K562 (cell line): ENCODE results near the gene RDH8. TPM values are rescaled to one million over a fixed set of nuclear protein-coding genes. Genes with fewer than 3 reads are reported as not detected.
A peak's percentile ranks its signal among the peaks of the same experiment; 100 is the strongest.

Source experiments
- ATAC-seq: fragments of 200-7000 bp; cut with Tn5 transposase; 3 replicates; pipeline ENCODE4 v1.9.1; 2020; ENCODE audit warnings: moderate library complexity
- BruUV-seq: library from RNA; stranded (reverse); fragments of 400-500 nt; replicated peaks from 2 replicates; lab custom pipeline; 2021; lab: Mats Ljungman, UMichigan
- CTCF ChIA-PET: fragments of 300-600 bp; formaldehyde crosslinking; extraction: SDS; loops from one replicate; lab custom pipeline; 2021; ENCODE audit warnings: low intra/inter-chr PET ratio; lab: Yijun Ruan, JAX
- POLR2A ChIA-PET: fragments of 300-600, 350-650 bp; sonication (Branson Sonifier 250); formaldehyde crosslinking; extraction: SDS; loops from one replicate; lab custom pipeline; 2021; ENCODE audit warnings: antibody characterized with exemption, inconsistent platforms; lab: Yijun Ruan, JAX
- DNase-seq, 4 experiments: peaks; one replicate each; pipeline versions ENCODE4 v3.0.0 to v3.0.0-alpha.2; 2011 to 2018; ENCODE audit warnings: low spot score in 3 of 4, mixed read lengths in 3 of 4; ENCODE audit errors: extremely low read depth in 1 of 4
- FAIRE-seq: peaks from 2 replicates; lab custom pipeline; 2011; peaks lifted over from hg19 to GRCh38; lab: Jason Lieb, UNC
- H2AFZ ChIP-seq: 2 replicates; pipeline ENCODE4 v1.6.0; 2011; ENCODE audit warnings: low read depth, low read length, control low read depth, inconsistent platforms
- H3K27ac ChIP-seq: fragments of 200-600 bp; 3 replicates; pipeline ENCODE4 v1.8.0; 2011; ENCODE audit warnings: low read depth, mild to moderate bottlenecking, control low read depth, inconsistent platforms, low read length, moderate library complexity, mixed read lengths; ENCODE audit errors: extremely low read depth
- H3K27me3 ChIP-seq, 2 experiments: fragments of 300-600 bp in 1 of 2; 2 replicates in 1 of 2; 3 replicates in 1 of 2; pipeline versions ENCODE4 v1.6.0 to v1.8.0; 2011; ENCODE audit warnings: inconsistent platforms in 2 of 2, low read length in 2 of 2, mild to moderate bottlenecking in 1 of 2, mixed read lengths in 1 of 2, moderate library complexity in 1 of 2; ENCODE audit not compliant: control insufficient read depth in 2 of 2, insufficient read depth in 2 of 2
- H3K36me3 ChIP-seq: fragments of 300-600 bp; 3 replicates; pipeline ENCODE4 v1.8.0; 2011; ENCODE audit warnings: mild to moderate bottlenecking, low read length, inconsistent platforms; ENCODE audit not compliant: control insufficient read depth, insufficient read depth
- H3K4me1 ChIP-seq, 2 experiments: fragments of 200-600 bp in 1 of 2; replicated peaks in 1 of 2; 2 replicates in 1 of 2; 3 replicates in 1 of 2; pipeline versions ENCODE4 v1.5.1 to v1.8.0; 2011; ENCODE audit warnings: inconsistent platforms in 2 of 2, low read length in 2 of 2, mild to moderate bottlenecking in 1 of 2, mixed read lengths in 1 of 2, moderate library complexity in 1 of 2; ENCODE audit not compliant: control insufficient read depth in 2 of 2, insufficient read depth in 2 of 2
- H3K4me2 ChIP-seq: 2 replicates; pipeline ENCODE4 v1.6.1; 2011; ENCODE audit warnings: low read length, control low read depth, inconsistent platforms, mixed read lengths; ENCODE audit not compliant: insufficient read depth
- H3K4me3 ChIP-seq: fragments of 200-600 bp; sonication (generic), shearing (Covaris generic); 2 replicates; pipeline ENCODE4 v1.5.1; 2016; ENCODE audit warnings: control low read depth, inconsistent platforms
- H3K79me2 ChIP-seq: fragments of 200-600 bp; 3 replicates; pipeline ENCODE4 v1.8.0; 2011; ENCODE audit warnings: low read length, inconsistent platforms; ENCODE audit not compliant: control insufficient read depth, insufficient read depth
- H3K9ac ChIP-seq, 2 experiments: 2 replicates each; pipeline versions ENCODE4 v1.6.0 to v1.6.1; 2011; ENCODE audit warnings: low read depth in 2 of 2, low read length in 2 of 2, control low read depth in 1 of 2, inconsistent platforms in 1 of 2, mild to moderate bottlenecking in 1 of 2, mixed read lengths in 1 of 2; ENCODE audit not compliant: insufficient read depth in 1 of 2
- H3K9me1 ChIP-seq: one replicate; pipeline ENCODE4 v1.6.0; 2011; ENCODE audit warnings: inconsistent platforms, mild to moderate bottlenecking, low read length, moderate library complexity; ENCODE audit not compliant: control insufficient read depth, insufficient read depth
- H3K9me3 ChIP-seq: replicated peaks from 2 replicates; pipeline ENCODE4 v1.5.1; 2011; ENCODE audit warnings: low read depth, low read length, inconsistent platforms; ENCODE audit not compliant: control insufficient read depth, insufficient read depth
- H4K20me1 ChIP-seq: replicated peaks from 2 replicates; pipeline ENCODE4 v1.6.1; 2011; ENCODE audit warnings: low read length, inconsistent platforms, mixed read lengths; ENCODE audit not compliant: control insufficient read depth, insufficient read depth
- ESRRA ChIP-seq: fragments of 450-650 bp; IDR thresholded peaks from 2 replicates; pipeline ENCODE4 v1.6.1; 2014; ENCODE audit warnings: low read depth, mild to moderate bottlenecking, moderate library complexity, borderline replicate concordance
- KLF1 ChIP-seq: fragments of 450-650 bp; IDR thresholded peaks from 2 replicates; pipeline ENCODE4 v1.6.1; 2016; ENCODE audit warnings: missing genetic modification characterization, missing compliant biosample characterization
- KLF13 ChIP-seq: fragments of 450-650 bp; IDR thresholded peaks from 2 replicates; pipeline ENCODE4 v1.6.1; 2016; ENCODE audit warnings: missing genetic modification characterization, low read depth, mild to moderate bottlenecking, missing compliant biosample characterization, moderate library complexity, borderline replicate concordance
- MAFG ChIP-seq: fragments of 450-650 bp; conservative IDR thresholded peaks from 2 replicates; pipeline ENCODE4 v1.6.1; 2016; ENCODE audit warnings: missing genetic modification characterization, missing compliant biosample characterization
- MAFK ChIP-seq: IDR thresholded peaks from 2 replicates; pipeline ENCODE4 v1.6.1; 2011; ENCODE audit warnings: low read length, improper control_type of control experiment
- MAZ ChIP-seq, 2 experiments: fragments of 450-650 bp in 1 of 2; sonication (generic) in 1 of 2; formaldehyde crosslinking; IDR thresholded peaks in 1 of 2; conservative IDR thresholded peaks in 1 of 2; 2 replicates each; pipeline versions ENCODE4 v1.4.0 to v1.5.0; 2020; ENCODE audit warnings: mild to moderate bottlenecking in 1 of 2, missing genetic modification reagents in 1 of 2
- NFE2 ChIP-seq: IDR thresholded peaks from 2 replicates; pipeline ENCODE4 v1.6.1; 2014; ENCODE audit warnings: antibody characterized with exemption, low read depth
- PHB2 ChIP-seq: fragments of 450-650 bp; IDR thresholded peaks from 2 replicates; pipeline ENCODE4 v1.6.1; 2017; ENCODE audit warnings: low read depth
- PPARD ChIP-seq: fragments of 250-450 bp; sonication (Bioruptor Pico); IDR thresholded peaks from 2 replicates; pipeline ENCODE4 v1.8.0; 2022; ENCODE audit warnings: inconsistent platforms, mild to moderate bottlenecking, moderate library complexity
- PYGO2 ChIP-seq: fragments of 450-650 bp; IDR thresholded peaks from 2 replicates; pipeline ENCODE4 v1.6.1; 2016; ENCODE audit warnings: mild to moderate bottlenecking, missing genetic modification characterization, moderate library complexity, missing compliant biosample characterization
- RAD21 ChIP-seq, 2 experiments: fragments of 250-450 bp in 1 of 2; fragments of 450-650 bp in 1 of 2; sonication (Bioruptor Pico) in 1 of 2; formaldehyde crosslinking in 1 of 2; IDR thresholded peaks in 1 of 2; conservative IDR thresholded peaks in 1 of 2; 2 replicates each; pipeline versions ENCODE4 v1.4.0 to v1.8.0; 2020 to 2022; ENCODE audit warnings: mild to moderate bottlenecking in 2 of 2, moderate library complexity in 1 of 2
- ZNF316 ChIP-seq: fragments of 450-650 bp; IDR thresholded peaks from 2 replicates; pipeline ENCODE4 v1.6.1; 2016
- ZNF408 ChIP-seq: fragments of 250-450 bp; sonication (Bioruptor Pico); IDR thresholded peaks from 2 replicates; pipeline ENCODE4 v1.4.0; 2020; ENCODE audit warnings: low read depth, mild to moderate bottlenecking, moderate library complexity
- ZNF444 ChIP-seq: fragments of 250-450 bp; sonication (Bioruptor Pico); IDR thresholded peaks from 2 replicates; pipeline ENCODE4 v1.4.0; 2020; ENCODE audit warnings: mild to moderate bottlenecking, moderate library complexity
- WGBS: fragments of 100-300 bp; shearing (Covaris generic); methylation state at CpG from one replicate; pipeline ENCODE4 v1.1.6; 2016; ENCODE audit warnings: low coverage, mixed read lengths; ENCODE audit not compliant: insufficient coverage; ENCODE audit errors: missing lambda C conversion rate; 5-methylcytosine and 5-hydroxymethylcytosine counted together
- in situ Hi-C: fragments of 300-500 bp; cut with MboI; formaldehyde crosslinking; loops from 4 replicates; pipeline ENCODE4 v1.15.0; 2018; ENCODE audit warnings: inconsistent platforms, mixed read lengths
- intact Hi-C: fragments of 100-400 bp; cut with micrococcal nuclease; formaldehyde crosslinking; loops from 2 replicates; pipeline ENCODE4 v1.14.2; 2022
- polyA plus RNA-seq, 8 experiments: library from polyadenylated mRNA; depleted of rRNA in 4 of 8; stranded (reverse) in 5 of 8; unstranded in 3 of 8; fragments of >200 nt; fragmentation: Nextera tagmentation in 2 of 8; fragmentation: Illumina TruSeq in 1 of 8; extraction: Ambion mirVana in 2 of 8; extraction: Trizol in 1 of 8; gene quantifications; 2 replicates each; pipeline versions ENCODE4 v1.2.1 to v1.2.3, GENCODE V29; 2011 to 2014; ENCODE audit warnings: inconsistent platforms in 1 of 8, missing spikeins in 1 of 8
- total RNA-seq, 7 experiments: library from RNA; depleted of rRNA in 6 of 7; stranded (reverse); fragments of >200 nt in 6 of 7; fragmentation: Illumina TruSeq in 2 of 7; extraction: Trizol in 2 of 7; gene quantifications; 2 replicates each; pipeline versions ENCODE4 v1.2.1 to v1.2.3, GENCODE V29; 2011 to 2021; ENCODE audit warnings: low replicate concordance in 1 of 7
- TF ChIP-seq, protein P1 (sequence below): sonication (generic); formaldehyde crosslinking; IDR thresholded peaks from 2 replicates; pipeline ENCODE4 v1.8.0; 2022; ENCODE audit warnings: missing genetic modification reagents, mild to moderate bottlenecking, moderate library complexity, borderline replicate concordance
- TF ChIP-seq, protein P2 (sequence below), 3 experiments: IDR thresholded peaks in 2 of 3; conservative IDR thresholded peaks in 1 of 3; 2 replicates each; pipeline ENCODE4 v1.5.1; 2011 to 2012; ENCODE audit warnings: low read length in 3 of 3, mild to moderate bottlenecking in 3 of 3, control low read depth in 2 of 3, improper control_type of control experiment in 1 of 3, inconsistent platforms in 1 of 3, low read depth in 1 of 3, mixed read lengths in 1 of 3, moderate library complexity in 1 of 3; ENCODE audit not compliant: insufficient read depth in 2 of 3
- TF ChIP-seq, protein P3 (sequence below): IDR thresholded peaks from 2 replicates; pipeline ENCODE4 v1.6.1; 2011; ENCODE audit warnings: borderline replicate concordance, low read depth, mild to moderate bottlenecking, moderate library complexity, low read length; ENCODE audit not compliant: insufficient read depth, poor library complexity, severe bottlenecking

Gene RDH8
- total and polyA plus RNA-seq, 9 of the 15 experiments (the other 6 are each of a cell fraction or from before 2014, with no cell fraction given), result not detected

GRCh38 chr19:10001899-10002298, 11.4 kb upstream of the RDH8 start:
- Histone ChIP-seq H3K9me1 (peaks cover 4% of the 10 kb centered on the region), H3K4me2 (no peak overlapping the region), H3K9me3 (no peaks in the 10 kb centered on the region), H2AFZ (no peak overlapping the region), H3K4me1 (peaks cover 0 to 4% of the 10 kb centered on the region in 2 experiments; a peak in 2 of 5 replicates), H3K79me2 (no peaks in the 10 kb centered on the region), H4K20me1 (no peaks in the 10 kb centered on the region), H3K4me3 (no peak overlapping the region), H3K36me3 (no peaks in the 10 kb centered on the region), H3K9ac (peak overlapping the region in 1 of 2 experiments; percentile 58; a peak in 1 of 4 replicates), H3K27me3 (peaks cover 2 to 13% of the 10 kb centered on the region in 2 experiments; a peak in 2 of 5 replicates), H3K27ac (no peak overlapping the region)
- POLR2A ChIA-PET, result interaction anchor here (1.0 to 2.1 kb wide), 2 partner anchors 11 to 15 kb away, joined by 4 to 6 read pairs; no protein-coding TSS in a partner anchor
- FAIRE-seq, result no peak
- intact Hi-C loops, result no loop called here
- in situ Hi-C loops, result loop anchor here (5.0 kb wide), 1 partner anchor 65 kb away; the partner anchor contains the start of gene OLFM2
- ATAC-seq, result peak; percentile 77
- 2% methylated on average over 6 of the region's 6 CpGs for WGBS
- CTCF ChIA-PET, result interaction anchor here (0.5 to 3.8 kb wide), 3 partner anchors 68 to 414 kb away, joined by 3 to 12 read pairs (median 4); no protein-coding TSS in a partner anchor
- DNase-seq, result peak; percentile 32 to 54 (median 50)
- BruUV-seq, result no TSS peak
- TF ChIP-seq, protein P1, sequence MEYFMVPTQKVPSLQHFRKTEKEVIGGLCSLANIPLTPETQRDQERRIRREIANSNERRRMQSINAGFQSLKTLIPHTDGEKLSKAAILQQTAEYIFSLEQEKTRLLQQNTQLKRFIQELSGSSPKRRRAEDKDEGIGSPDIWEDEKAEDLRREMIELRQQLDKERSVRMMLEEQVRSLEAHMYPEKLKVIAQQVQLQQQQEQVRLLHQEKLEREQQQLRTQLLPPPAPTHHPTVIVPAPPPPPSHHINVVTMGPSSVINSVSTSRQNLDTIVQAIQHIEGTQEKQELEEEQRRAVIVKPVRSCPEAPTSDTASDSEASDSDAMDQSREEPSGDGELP (CRISPR knock-in tag), result peak; percentile 51; the same call in 1 of the 2 replicates
- peak in 1 of 2 experiments; percentile 22; a peak in 1 of 4 replicates for TF ChIP-seq RAD21 (CRISPR knock-in tag; conservative IDR thresholded peaks at IDR 0.05 in 1 of 2, IDR thresholded peaks at IDR 0.05 in 1 of 2)
- no peak for TF ChIP-seq ZNF408 (CRISPR knock-in tag)
- TF ChIP-seq PHB2, result no peak
- TF ChIP-seq MAZ (CRISPR knock-in tag; conservative IDR thresholded peaks at IDR 0.05 in 1 of 2, IDR thresholded peaks at IDR 0.05 in 1 of 2), result 0 out of 4 replicates have a peak, but pooled peaks of 1 of the 2 experiments have one; percentile 21
- no peak for TF ChIP-seq KLF1 (tag)
- no peak for TF ChIP-seq PYGO2 (tag)
- TF ChIP-seq ZNF316, result peak; percentile 74
- TF ChIP-seq MAFG (tag), result peak; percentile 76
- TF ChIP-seq ZNF444 (CRISPR knock-in tag), result no peak
- no peak for TF ChIP-seq KLF13
- peak; percentile 44; the same call in 1 of the 2 replicates for TF ChIP-seq MAFK
- TF ChIP-seq, protein P2, sequence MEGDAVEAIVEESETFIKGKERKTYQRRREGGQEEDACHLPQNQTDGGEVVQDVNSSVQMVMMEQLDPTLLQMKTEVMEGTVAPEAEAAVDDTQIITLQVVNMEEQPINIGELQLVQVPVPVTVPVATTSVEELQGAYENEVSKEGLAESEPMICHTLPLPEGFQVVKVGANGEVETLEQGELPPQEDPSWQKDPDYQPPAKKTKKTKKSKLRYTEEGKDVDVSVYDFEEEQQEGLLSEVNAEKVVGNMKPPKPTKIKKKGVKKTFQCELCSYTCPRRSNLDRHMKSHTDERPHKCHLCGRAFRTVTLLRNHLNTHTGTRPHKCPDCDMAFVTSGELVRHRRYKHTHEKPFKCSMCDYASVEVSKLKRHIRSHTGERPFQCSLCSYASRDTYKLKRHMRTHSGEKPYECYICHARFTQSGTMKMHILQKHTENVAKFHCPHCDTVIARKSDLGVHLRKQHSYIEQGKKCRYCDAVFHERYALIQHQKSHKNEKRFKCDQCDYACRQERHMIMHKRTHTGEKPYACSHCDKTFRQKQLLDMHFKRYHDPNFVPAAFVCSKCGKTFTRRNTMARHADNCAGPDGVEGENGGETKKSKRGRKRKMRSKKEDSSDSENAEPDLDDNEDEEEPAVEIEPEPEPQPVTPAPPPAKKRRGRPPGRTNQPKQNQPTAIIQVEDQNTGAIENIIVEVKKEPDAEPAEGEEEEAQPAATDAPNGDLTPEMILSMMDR (IDR thresholded peaks at IDR 0.05 in 2 of 3, conservative IDR thresholded peaks at IDR 0.05 in 1 of 3; ENCODE audit: insufficient read depth in 2 of 3, low read depth in 1 of 3, low read length in 3 of 3), result peak; percentile 44 to 60 (median 57)
- no peak for TF ChIP-seq PPARD (CRISPR knock-in tag)
- peak; percentile 92 for TF ChIP-seq NFE2
- peak; percentile 26; the same call in 1 of the 2 replicates for TF ChIP-seq ESRRA
- TF ChIP-seq, protein P3, sequence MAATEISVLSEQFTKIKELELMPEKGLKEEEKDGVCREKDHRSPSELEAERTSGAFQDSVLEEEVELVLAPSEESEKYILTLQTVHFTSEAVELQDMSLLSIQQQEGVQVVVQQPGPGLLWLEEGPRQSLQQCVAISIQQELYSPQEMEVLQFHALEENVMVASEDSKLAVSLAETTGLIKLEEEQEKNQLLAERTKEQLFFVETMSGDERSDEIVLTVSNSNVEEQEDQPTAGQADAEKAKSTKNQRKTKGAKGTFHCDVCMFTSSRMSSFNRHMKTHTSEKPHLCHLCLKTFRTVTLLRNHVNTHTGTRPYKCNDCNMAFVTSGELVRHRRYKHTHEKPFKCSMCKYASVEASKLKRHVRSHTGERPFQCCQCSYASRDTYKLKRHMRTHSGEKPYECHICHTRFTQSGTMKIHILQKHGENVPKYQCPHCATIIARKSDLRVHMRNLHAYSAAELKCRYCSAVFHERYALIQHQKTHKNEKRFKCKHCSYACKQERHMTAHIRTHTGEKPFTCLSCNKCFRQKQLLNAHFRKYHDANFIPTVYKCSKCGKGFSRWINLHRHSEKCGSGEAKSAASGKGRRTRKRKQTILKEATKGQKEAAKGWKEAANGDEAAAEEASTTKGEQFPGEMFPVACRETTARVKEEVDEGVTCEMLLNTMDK, result peak; percentile 57
